Heart left ventricle (tissue), 16 donors: ENCODE results near the gene CPNE7. TPM values are rescaled to one million over a fixed set of nuclear protein-coding genes. Genes with fewer than 3 reads are reported as not detected.
"Not testable (repeated sequence)": the region's sequence is repeated elsewhere in the genome, so short reads cannot be mapped to it uniquely, and the experiment has no call there.

ENCODE experiments used
- ATAC-seq, 4 donors: fragments of 200-7000 bp; cut with Tn5 transposase; one replicate each; pipeline ENCODE4 v1.9.1; 2020 to 2022; ENCODE audit warnings: moderate library complexity in 4 of 4, mild to moderate bottlenecking in 3 of 4, moderate number of reproducible peaks in 1 of 4
- DNase-seq, 5 donors: peaks; one replicate each; pipeline ENCODE4 v3.0.0-alpha.2; 2020
- H3K27ac ChIP-seq, 12 donors: fragments of 200-600 bp; sonication (generic) in 4 of 12; one replicate each; pipeline versions ENCODE4 v1.5.0 to v1.8.0; 2016 to 2022; ENCODE audit warnings: mild to moderate bottlenecking in 2 of 12
- H3K27me3 ChIP-seq, 9 donors: fragments of 200-600 bp; sonication (generic) in 2 of 9; one replicate each; pipeline versions ENCODE4 v1.5.1 to v1.8.0; 2016 to 2022; ENCODE audit warnings: mild to moderate bottlenecking in 3 of 9
- H3K36me3 ChIP-seq, 9 donors: fragments of 200-600 bp; sonication (generic) in 2 of 9; one replicate each; pipeline versions ENCODE4 v1.5.0 to v1.8.0; 2018 to 2022; ENCODE audit warnings: mild to moderate bottlenecking in 2 of 9
- H3K4me1 ChIP-seq, 12 donors: fragments of 200-600 bp; sonication (generic) in 4 of 12; one replicate each; pipeline versions ENCODE4 v1.5.0 to v1.8.0; 2016 to 2022; ENCODE audit warnings: mild to moderate bottlenecking in 3 of 12
- H3K4me3 ChIP-seq, 12 donors: fragments of 200-600 bp; sonication (generic) in 4 of 12; one replicate each; pipeline versions ENCODE4 v1.5.0 to v1.8.0; 2017 to 2022; ENCODE audit warnings: mild to moderate bottlenecking in 9 of 12, moderate library complexity in 4 of 12
- H3K9me3 ChIP-seq, 12 donors: fragments of 200-600 bp; sonication (generic) in 4 of 12; one replicate each; pipeline versions ENCODE4 v1.5.0 to v1.8.0; 2016 to 2022; ENCODE audit warnings: mild to moderate bottlenecking in 1 of 12
- CTCF ChIP-seq, 12 donors: fragments of 200-600 bp; sonication (generic) in 4 of 12; IDR thresholded peaks; one replicate each; pipeline versions ENCODE4 v1.5.0 to v1.8.0; 2018 to 2022; ENCODE audit warnings: antibody characterized with exemption in 12 of 12, mild to moderate bottlenecking in 5 of 12
- POLR2A ChIP-seq, 2 donors: fragments of 450-650 bp; IDR thresholded peaks; one replicate each; pipeline ENCODE4 v1.6.1; 2017; ENCODE audit warnings: antibody characterized with exemption in 2 of 2, mild to moderate bottlenecking in 2 of 2, moderate library complexity in 2 of 2
- WGBS, 4 donors: extraction: QIAGEN DNeasy Blood & Tissue Kit in 2 of 4; methylation state at CpG; one replicate each; pipeline versions ENCODE4 v1.1.5 to v1.1.7; 2013 to 2018; 5-methylcytosine and 5-hydroxymethylcytosine counted together
- intact Hi-C, 10 donors: fragments of 100-400 bp; cut with DNase I; formaldehyde crosslinking; loops; one replicate each; pipeline versions ENCODE4 v1.11.1 to v1.14.2; 2022
- polyA plus RNA-seq, 2 donors: library from polyadenylated mRNA; stranded (reverse); fragments of 200-250 nt; gene quantifications; one replicate each; pipeline ENCODE4 v1.2.3, GENCODE V29; 2013
- total RNA-seq, 9 donors: library from RNA; depleted of rRNA in 2 of 9; stranded (reverse); fragments of >200 nt in 2 of 9; fragmentation: NEBNext Ultra II Directional in 3 of 9; extraction: Animal tissue kit (Norgen Biotek cat#: 25700) in 3 of 9; gene quantifications; one replicate each; pipeline versions ENCODE4 v1.1.0 to v1.2.4, GENCODE V29; 2016 to 2023
- donor health status: ischemic (EF 13 %, LVEDD 7.1; RV severe dilation, severe dysfunction).
- donor health status: healthy with polysubstance abuse.
- donor health status: DM: no; HTN: yes; CAD: no.
- donor health status: DM: no; HTN: no; CAD: no.
- donor health status: ischemic (EF 25% LVEDD 6.9; RV normal size, moderate dysfunction).
- donor health status: ischemic (EF 25% LVEDD 5.7; RV mildly dilated, moderate dysfunction).
- donor health status: healthy.
- donor health status: DM: yes; HTN: yes; CAD: no.
- donor health status: ischemic (EF 35%, LVEDD 5.7; RV mildly dilated, moderate dysfunction).
- donor health status: nonischemic (EF 11% LVEDD 7.7; RV severe dilation, severe dysfunction).
- donor health status: DM: yes; HTN: yes; CAD: no.
- donor health status: PGD.
- donor health status: ischemic (EF 29% LVEDD 5.4; RV normal size, mild dysfunction).
- donor health status: nonischemic (EF 23%, LVEDD 6.1; RV moderate dilation, normal function).

The CPNE7 gene
- total and polyA plus RNA-seq, 11 donors: 0.20 to 0.50 TPM; not detected in 9

GRCh38 chr16:89584768-89585549, 9.4 kb downstream of the CPNE7 start:
- H3K4me3 ChIP-seq: no peak overlapping the region
- H3K36me3 ChIP-seq: no peaks in the 10 kb centered on the region
- 54 to 64% (median 61%) methylated on average over 16 to 25 of the region's 25 CpGs for WGBS, 4 donors
- intact Hi-C loops: no loop called here
- no peak for DNase-seq
- TF ChIP-seq POLR2A (IDR thresholded peaks at IDR 0.05): no peak
- TF ChIP-seq CTCF (IDR thresholded peaks at IDR 0.05): no peak
- H3K27me3 ChIP-seq: no peaks in the 10 kb centered on the region
- H3K27ac ChIP-seq: no peak overlapping the region
- no peak for ATAC-seq
- H3K4me1 ChIP-seq: peaks cover 0 to 7% (median 0%) of the 10 kb centered on the region in 12 donors
- H3K9me3 ChIP-seq: no peaks in the 10 kb centered on the region

GRCh38 chr16:89586218-89586617, 10.7 kb downstream of the CPNE7 start:
- H3K27me3 ChIP-seq: no peaks in the 10 kb centered on the region
- no peak overlapping the region for H3K27ac ChIP-seq
- DNase-seq (no peak), ATAC-seq (no peak)
- H3K9me3 ChIP-seq: no peaks in the 10 kb centered on the region
- intact Hi-C loops: no loop called here
- H3K4me3 ChIP-seq: no peak overlapping the region
- H3K36me3 ChIP-seq: no peaks in the 10 kb centered on the region
- TF ChIP-seq CTCF (IDR thresholded peaks at IDR 0.05) (no peak), POLR2A (IDR thresholded peaks at IDR 0.05) (no peak)
- 79 to 84% (median 82%) methylated on average over 3 to 7 of the region's 7 CpGs for WGBS, 4 donors
- peaks cover 0 to 7% (median 0%) of the 10 kb centered on the region in 12 donors for H3K4me1 ChIP-seq

- Histone ChIP-seq H3K9me3 (no peaks in the 10 kb centered on the region), H3K27me3 (no peaks in the 10 kb centered on the region), H3K27ac (no peak overlapping the region), H3K4me1 (peaks cover 0 to 7% (median 0%) of the 10 kb centered on the region in 12 donors), H3K4me3 (no peak overlapping the region), H3K36me3 (no peaks in the 10 kb centered on the region)
- ATAC-seq (no peak), DNase-seq (no peak)
- TF ChIP-seq CTCF (IDR thresholded peaks at IDR 0.05) (no peak), POLR2A (IDR thresholded peaks at IDR 0.05) (no peak)
- intact Hi-C loops: no loop called here
- 59 to 83% (median 69%) methylated on average over 17 to 25 of the region's 25 CpGs for WGBS, 4 donors
Measured at GRCh38 chr16:89586853-89587252, 11.3 kb downstream of the CPNE7 start.

GRCh38 chr16:89587676-89588075, 12.1 kb downstream of the CPNE7 start:
- H3K27me3 ChIP-seq, intact Hi-C loops, ATAC-seq, H3K9me3 ChIP-seq, H3K4me3 ChIP-seq, H3K27ac ChIP-seq, H3K36me3 ChIP-seq, H3K4me1 ChIP-seq, DNase-seq: not testable (repeated sequence)
- 95 to 100% (median 98%) methylated on average over 6 to 26 of the region's 36 CpGs for WGBS, 4 donors
